Activated T-helper 9 cell treated with anti-CD3 and anti-CD28 coated beads, Interleukin-2, amount 50 U/mL, for 16 hours (primary cell): ENCODE measurements around the gene PSMB10.
"Not testable (repeated sequence)": the region's sequence is repeated elsewhere in the genome, so short reads cannot be mapped to it uniquely, and the experiment has no call there.

Experiments used
- DNase-seq: peaks from one replicate; pipeline ENCODE4 v3.0.0-alpha.2; 2020; ENCODE audit warnings: low read depth

The PSMB10 gene

GRCh38 chr16:67924140-67924906, 12.3 kb downstream of the PSMB10 start:
- DNase-seq, result no peak

DNA sequence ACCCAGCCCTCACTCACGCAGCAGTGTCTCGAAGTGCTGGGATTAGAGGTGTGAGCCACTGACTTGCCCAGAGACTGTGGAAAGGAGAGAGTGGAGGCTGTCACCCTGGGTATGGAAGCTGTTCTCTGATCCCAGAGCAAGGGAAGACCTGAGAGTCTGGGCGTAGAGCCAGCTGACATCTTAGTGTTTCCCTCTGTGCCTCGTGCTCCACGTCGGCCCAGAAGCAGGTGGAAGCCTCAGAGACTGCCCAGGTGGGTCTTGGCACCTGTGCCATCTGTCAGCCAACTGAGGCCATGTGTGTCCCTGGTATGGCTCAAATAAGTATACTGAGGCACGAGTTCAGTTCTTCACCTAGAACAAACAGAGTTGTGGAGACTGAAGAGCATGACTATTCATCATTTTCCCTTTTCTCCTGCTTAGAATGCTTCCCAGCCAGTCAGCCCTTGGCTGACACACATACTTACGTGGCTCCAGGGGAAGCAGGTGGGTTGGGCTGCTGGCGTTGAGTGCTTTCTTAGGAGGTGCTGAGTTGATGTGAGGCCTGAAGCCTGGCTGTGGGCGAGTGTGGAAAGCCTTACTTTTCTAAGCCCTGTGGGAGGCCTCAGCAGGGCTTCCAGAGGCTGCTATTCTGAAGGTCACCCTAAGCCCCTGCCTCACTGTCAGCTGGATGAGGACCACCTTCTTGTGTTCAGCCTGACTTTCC, 13.1 kb downstream of the PSMB10 start:
- no peak for DNase-seq

GRCh38 chr16:67922740-67923139, 13.9 kb downstream of the PSMB10 start:
- DNase-seq, result no peak

- no peak for DNase-seq
These were observed 14.4 kb downstream of the PSMB10 start for GRCh38 chr16:67922221-67922620.

GRCh38 chr16:67919622-67920221, 16.9 kb downstream of the PSMB10 start:
- no peak for DNase-seq

GRCh38 chr16:67917852-67918236, 18.8 kb downstream of the PSMB10 start:
- no peak for DNase-seq

- DNase-seq, result no peak
These were observed 19.4 kb downstream of the PSMB10 start for GRCh38 chr16:67917140-67917851.

GRCh38 chr16:67915831-67916723, 20.6 kb downstream of the PSMB10 start:
- DNase-seq, result no peak

DNA sequence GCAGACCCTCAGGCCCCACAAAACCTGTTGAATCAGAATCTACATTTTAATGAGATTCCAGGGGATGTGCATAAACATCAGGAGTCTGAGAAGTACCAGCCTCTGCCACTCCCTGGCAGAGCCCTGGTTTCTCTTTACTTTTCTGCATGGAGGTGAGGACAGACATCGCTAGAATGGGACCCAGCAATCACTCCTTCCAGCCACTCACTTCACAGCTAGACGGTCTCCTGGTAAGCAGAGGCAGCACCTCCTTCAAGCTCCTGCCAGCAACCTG, 21.2 kb downstream of the PSMB10 start:
- not testable (repeated sequence) for DNase-seq

DNA sequence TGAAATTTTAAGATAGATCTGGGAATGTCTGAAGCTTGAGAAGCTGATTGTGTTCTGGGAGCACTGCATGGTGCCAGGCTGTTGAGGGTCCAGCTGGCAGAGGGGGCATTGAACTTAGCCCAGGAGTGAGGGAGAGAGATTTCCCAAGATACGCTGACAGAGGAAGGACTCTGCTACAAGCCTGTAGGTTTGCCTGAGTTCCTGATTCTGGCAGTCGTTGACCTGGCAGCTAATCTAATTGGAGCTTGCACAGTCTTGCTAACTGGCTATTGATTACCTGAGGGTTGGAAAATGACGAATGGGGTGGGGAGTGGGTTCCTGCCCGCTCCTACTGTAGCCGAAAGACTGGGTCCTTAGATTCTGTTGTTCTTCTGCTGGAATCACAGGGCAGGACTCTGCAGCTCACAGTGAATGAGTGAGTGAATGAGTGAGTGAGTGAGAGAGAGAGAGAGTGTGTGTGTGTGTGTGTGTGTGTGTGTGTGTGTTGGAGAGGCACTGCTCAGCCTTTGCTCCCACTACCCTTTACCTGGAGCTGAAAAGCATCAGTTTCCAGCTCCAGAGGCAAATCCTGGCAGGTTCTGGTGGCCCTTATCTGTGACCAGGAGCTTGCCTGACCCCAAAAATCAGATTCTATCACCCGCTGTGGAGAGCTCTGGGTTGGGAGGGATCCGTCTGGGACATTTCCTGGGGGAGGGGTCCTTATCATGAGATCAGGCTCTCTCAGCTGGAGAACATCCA, 21.7 kb downstream of the PSMB10 start:
- no peak for DNase-seq

DNA sequence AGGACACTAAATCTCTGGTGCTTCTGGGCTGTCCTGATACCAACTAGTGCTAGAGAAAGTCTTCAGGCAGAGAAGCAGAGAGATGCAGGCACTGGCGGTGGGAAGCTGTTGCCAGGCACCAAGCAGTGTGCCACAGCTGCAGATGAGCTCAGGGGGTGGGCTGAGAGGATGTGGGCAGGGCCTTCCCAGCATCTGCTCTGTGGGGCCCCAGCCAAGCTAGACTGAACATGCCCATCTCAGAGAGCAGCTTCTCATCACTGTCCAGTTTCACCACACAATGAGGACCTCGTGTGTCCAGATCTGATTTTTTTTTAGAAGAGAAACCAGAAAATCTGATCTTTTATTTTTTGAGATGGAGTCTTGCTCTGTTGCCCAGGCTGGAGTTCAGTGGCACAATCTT, 26.5 kb downstream of the PSMB10 start:
- no peak for DNase-seq

GRCh38 chr16:67909056-67909742, 27.5 kb downstream of the PSMB10 start:
- DNase-seq, result no peak

DNA sequence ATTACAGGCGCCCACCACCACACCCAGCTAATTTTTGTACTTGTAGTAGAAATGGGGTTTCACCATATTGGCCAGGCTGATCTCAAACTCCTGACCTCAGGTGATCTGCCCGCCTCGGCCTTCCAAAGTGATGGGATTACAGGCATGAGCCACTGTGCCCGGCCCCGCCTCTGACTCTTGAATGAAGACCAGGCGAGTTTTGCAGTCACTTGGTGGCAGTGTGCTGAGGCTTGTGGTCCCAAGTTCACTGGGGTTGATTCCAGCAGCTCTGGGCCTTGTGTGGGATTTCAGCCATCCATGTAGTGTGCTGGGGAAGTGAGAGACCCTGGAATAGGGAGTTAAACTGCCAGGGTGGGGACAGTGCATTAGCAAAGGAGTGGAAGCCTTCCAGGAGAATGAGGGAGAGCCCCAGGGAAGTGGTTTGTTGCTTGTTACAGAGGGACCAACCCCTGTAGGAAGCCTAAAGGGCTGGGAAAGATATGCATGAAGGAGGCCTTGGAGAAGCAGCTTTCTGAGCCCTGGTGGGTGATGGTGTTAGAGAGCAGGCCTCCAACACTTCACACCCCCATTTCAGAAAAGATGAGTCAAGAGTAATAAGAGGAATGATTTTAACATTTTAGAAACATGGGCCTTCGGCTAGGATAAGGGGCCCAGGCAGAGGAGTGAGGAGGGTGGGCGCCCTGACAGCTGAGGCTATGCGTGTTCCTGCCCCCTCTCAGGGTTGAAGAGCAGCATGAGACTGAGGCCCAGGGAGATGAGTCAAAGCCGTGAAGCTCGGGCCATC, 29.1 kb downstream of the PSMB10 start:
- no peak for DNase-seq

- no peak for DNase-seq
These were observed 33.8 kb downstream of the PSMB10 start for GRCh38 chr16:67902831-67903230.

GRCh38 chr16:67901734-67902133, 34.9 kb downstream of the PSMB10 start:
- DNase-seq, result no peak

- DNase-seq, result no peak
These were observed 39.4 kb downstream of the PSMB10 start for GRCh38 chr16:67897231-67897630.

- DNase-seq, result no peak
These were observed 42.8 kb downstream of the PSMB10 start for GRCh38 chr16:67893743-67894399.

GRCh38 chr16:67892899-67893742, 43.5 kb downstream of the PSMB10 start, which contains the start of gene PSKH1:
TSS of gene PSKH1 (plus strand) at chr16:67893254. CDS start at chr16:67908750, 15,496 bp downstream.
- peak; percentile 91 for DNase-seq
